GM10248 (cell line): ENCODE measurements around the gene ZNF219.

ENCODE experiments used
- CTCF ChIA-PET: fragments of 300-600 bp; sonication (Branson Sonifier 250); formaldehyde crosslinking; extraction: SDS; loops from one replicate; lab custom pipeline; 2021; ENCODE audit warnings: antibody characterized with exemption; lab: Yijun Ruan, JAX
- POLR2A ChIA-PET: fragments of 350-650 bp; sonication (Branson Sonifier 250); formaldehyde crosslinking; extraction: SDS; loops from one replicate; lab custom pipeline; 2020; ENCODE audit warnings: antibody characterized with exemption; lab: Yijun Ruan, JAX
- DNase-seq: peaks from one replicate; pipeline ENCODE4 v3.0.0; 2012; ENCODE audit errors: extremely low spot score
- CTCF ChIP-seq: IDR thresholded peaks from 2 replicates; pipeline ENCODE4 v1.5.1; 2012; ENCODE audit warnings: mild to moderate bottlenecking, low read depth; ENCODE audit errors: extremely low read depth, missing control alignments, control extremely low read depth

ZNF219 gene

DNA sequence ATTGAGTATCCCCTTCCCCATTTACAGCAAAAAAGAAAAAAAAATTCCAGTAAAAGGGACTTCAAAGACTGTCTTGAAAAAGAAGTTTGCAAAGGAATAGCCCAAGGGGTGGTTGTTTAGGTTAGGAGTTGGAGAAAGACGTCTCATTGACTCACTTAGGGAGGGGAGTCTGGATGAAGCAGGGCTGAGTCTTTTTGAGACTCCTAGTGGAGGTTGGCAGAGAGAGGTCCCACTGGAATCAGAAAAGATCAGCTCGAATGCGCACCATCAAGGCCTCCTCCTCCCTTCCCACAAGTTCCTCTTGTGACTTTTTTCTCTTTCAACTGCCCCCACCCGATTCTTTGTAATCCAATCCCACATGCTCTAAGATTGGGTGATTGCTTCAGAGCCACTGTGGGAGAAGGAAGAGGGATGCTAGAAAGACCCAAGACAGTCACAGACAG, 26.4 kb downstream of the ZNF219 start:
- TF ChIP-seq CTCF: no peak
- DNase-seq: no peak
- ChIA-PET CTCF (interaction anchor here (0.8 to 6.6 kb wide), 14 partner anchors 10 to 101 kb away, joined by 3 to 80 read pairs (median 11); partner anchors contain the start of genes TMEM253 and ZNF219), POLR2A (no interaction called here)

DNA sequence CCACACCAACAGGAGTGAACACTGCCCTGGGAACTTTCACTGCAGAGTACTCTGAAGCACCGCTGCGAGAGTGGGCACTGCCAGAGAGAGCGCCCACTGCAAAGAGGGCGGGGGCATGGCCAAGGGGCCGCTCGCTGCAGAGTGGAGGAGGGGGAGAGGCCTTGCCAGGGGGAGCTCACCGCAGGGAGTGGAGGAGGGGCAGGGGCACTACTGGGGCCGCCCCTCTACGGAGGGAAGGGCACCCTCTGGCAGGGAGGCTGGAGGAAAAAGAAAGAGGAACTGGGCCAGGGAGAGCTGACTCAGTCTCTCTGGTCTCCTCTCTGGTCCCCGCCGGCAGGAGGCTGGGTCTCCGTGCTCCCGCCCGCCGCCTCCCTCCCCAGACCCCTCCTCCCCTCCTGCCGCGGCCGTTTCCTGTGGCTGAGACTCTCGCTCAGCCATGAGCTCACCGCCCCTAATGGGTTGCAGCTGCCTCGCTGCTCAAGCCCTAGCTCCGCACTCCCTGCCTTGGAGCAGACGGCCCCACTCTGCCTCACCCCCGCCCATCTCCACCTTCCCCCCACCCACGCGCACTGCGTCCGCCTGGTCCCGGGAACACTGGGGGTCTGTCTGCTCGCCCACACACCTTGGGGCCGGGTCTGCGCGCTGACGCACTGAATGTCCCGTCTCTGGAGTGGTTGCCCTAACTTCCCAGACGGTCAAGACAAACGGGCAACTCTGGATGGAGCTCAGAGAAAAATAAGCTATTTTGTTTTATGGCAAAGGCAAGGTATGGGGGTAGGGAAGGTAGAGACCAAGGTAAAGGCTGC, 27.0 kb downstream of the ZNF219 start:
- no peak for TF ChIP-seq CTCF
- POLR2A ChIA-PET: interaction anchor here (1.2 kb wide), 1 partner anchor 30 kb away, joined by 4 read pairs; the partner anchor contains the start of gene TMEM253
- CTCF ChIA-PET: interaction anchor here (0.8 to 6.6 kb wide), 19 partner anchors 9 to 439 kb away, joined by 3 to 80 read pairs (median 6); partner anchors contain the start of genes TMEM253 and ZNF219
- peak; percentile 88 for DNase-seq

GRCh38 chr14:21070610-21071224, 27.7 kb downstream of the ZNF219 start:
- POLR2A ChIA-PET: interaction anchor here (1.2 kb wide), 1 partner anchor 31 kb away, joined by 4 read pairs; the partner anchor contains the start of gene TMEM253
- CTCF ChIA-PET: interaction anchor here (1.0 to 6.6 kb wide), 19 partner anchors 8 to 438 kb away, joined by 3 to 80 read pairs (median 6); partner anchors contain the start of genes TMEM253 and ZNF219
- DNase-seq: peak; percentile 50
- TF ChIP-seq CTCF: no peak

GRCh38 chr14:21070083-21070609, 28.3 kb downstream of the ZNF219 start, which contains the start of gene ARHGEF40:
Gene ARHGEF40 (plus strand): TSS chr14:21070304. CDS start chr14:21070397, 93 bp downstream.
- DNase-seq: peak; percentile 48

GRCh38 chr14:21069388-21070082, 28.9 kb downstream of the ZNF219 start:
- DNase-seq: no peak
- TF ChIP-seq CTCF: no peak
- ChIA-PET POLR2A (no interaction called here), CTCF (interaction anchor here (1.4 to 6.6 kb wide), 17 partner anchors 11 to 99 kb away, joined by 3 to 130 read pairs (median 19); partner anchors contain the start of genes RNASE8, TMEM253 and ZNF219)

More at GRCh38 chr14:21070083-21070609, 28.3 kb downstream of the ZNF219 start, which contains the start of gene ARHGEF40:
- no peak for TF ChIP-seq CTCF
- CTCF ChIA-PET: interaction anchor here (1.0 to 6.6 kb wide), 16 partner anchors 12 to 438 kb away, joined by 3 to 80 read pairs (median 8); partner anchors contain the start of genes TMEM253 and ZNF219
- POLR2A ChIA-PET: interaction anchor here (1.2 kb wide), 1 partner anchor 31 kb away, joined by 4 read pairs; the partner anchor contains the start of gene TMEM253
